ENCODE results near the gene TAPBPL.
"Not testable (repeated sequence)": the region's sequence is repeated elsewhere in the genome, so short reads cannot be mapped to it uniquely, and the experiment has no call there.

TAPBPL gene

DNA sequence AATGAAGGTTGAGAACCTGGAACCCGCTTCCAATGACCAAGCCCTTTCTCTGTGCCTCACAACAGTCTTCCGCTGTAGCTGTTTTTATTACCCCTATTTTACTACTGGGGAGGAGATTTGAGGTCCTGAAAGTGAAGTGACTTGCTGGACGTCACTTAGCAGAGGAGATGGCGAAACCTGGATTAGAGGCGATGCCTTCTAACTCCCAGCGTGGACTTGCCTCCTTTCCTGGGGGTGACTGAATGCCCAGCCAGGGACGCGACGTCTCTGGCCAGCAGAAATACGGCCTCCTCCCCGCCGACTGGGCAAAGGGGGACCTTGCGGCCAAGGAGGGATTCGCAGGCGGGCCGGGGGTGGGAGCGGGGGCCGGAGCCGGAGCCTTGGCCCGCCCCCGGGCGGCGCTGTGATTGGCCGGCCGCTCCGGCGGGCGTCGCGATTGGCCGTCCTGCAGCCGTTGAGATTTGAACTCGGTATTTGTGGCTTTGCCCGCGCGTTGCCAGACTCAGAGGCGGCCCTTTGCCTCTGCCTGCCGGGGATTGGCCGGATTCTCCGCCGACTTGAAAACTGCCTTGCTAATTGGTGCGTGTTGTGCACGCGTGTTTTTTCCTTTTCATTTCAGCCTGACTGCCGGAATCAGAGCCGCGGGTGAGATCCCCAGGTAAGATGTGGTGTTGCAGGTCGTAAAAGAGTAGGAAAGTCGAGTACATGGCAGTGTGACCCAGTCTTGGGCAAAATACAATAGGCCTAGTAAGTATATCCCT lies 41.8 kb downstream of the TAPBPL start, which contains the start of gene NCAPD2:
Gene NCAPD2, plus strand, starts transcription at position 606 of the 761 bp plus-strand sequence. CDS start 997 bp downstream, outside the sequence.
- FAIRE-seq, result no peak

- FAIRE-seq, result no peak
These were observed 42.5 kb downstream of the TAPBPL start for GRCh38 chr12:6494258-6494743.

- no peak for FAIRE-seq
These were observed 43.1 kb downstream of the TAPBPL start for GRCh38 chr12:6494968-6495367.

GRCh38 chr12:6497291-6497690 lies 45.4 kb downstream of the TAPBPL start:
- FAIRE-seq, result not testable (repeated sequence)

GRCh38 chr12:6500466-6500865 lies 48.6 kb downstream of the TAPBPL start:
- FAIRE-seq, result no peak

GRCh38 chr12:6507102-6507998 lies 55.5 kb downstream of the TAPBPL start:
- no peak for FAIRE-seq

DNA sequence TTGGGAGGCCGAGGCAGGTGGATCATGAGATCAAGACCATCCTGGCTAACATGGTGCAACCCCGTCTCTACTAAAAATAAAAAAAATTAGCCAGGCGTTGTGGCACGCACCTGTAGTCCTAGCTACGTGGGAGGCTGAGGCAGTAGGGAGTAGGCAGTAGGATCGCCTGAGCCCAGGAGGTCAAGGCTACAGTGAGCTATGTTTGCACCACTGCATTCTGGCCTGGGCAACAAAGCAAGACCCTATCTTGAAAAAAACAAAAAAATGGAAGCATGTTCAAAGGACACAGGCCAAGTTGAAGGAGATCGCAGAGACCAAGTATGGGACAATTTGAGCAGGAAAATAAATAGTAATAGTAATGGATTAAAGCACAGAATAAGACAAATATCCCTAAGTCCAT lies 56.2 kb downstream of the TAPBPL start:
- no peak for FAIRE-seq

Data from TTC549 (cell line).